PC-3 (cell line): Measurements from ENCODE around the gene GRB14.

Source experiments
- CTCF ChIP-seq: fragments of 300-600 bp; sonication (generic); conservative IDR thresholded peaks from 2 replicates; pipeline ENCODE4 v1.5.1; 2017; ENCODE audit warnings: antibody characterized with exemption, low read depth, mild to moderate bottlenecking, low read length
- EZH2 ChIP-seq: fragments of 300-600 bp; sonication (generic); IDR thresholded peaks from one replicate; pipeline ENCODE4 v1.6.1; 2017; ENCODE audit warnings: antibody characterized with exemption, mild to moderate bottlenecking, low read length; ENCODE audit not compliant: unreplicated experiment
- EZH2phosphoT487 ChIP-seq: fragments of 300-600 bp; sonication (generic); IDR thresholded peaks from 2 replicates; pipeline ENCODE4 v1.6.1; 2018; ENCODE audit warnings: mild to moderate bottlenecking, antibody characterized with exemption, low read length, borderline replicate concordance

- TF ChIP-seq CTCF = no peak
- no peak for TF ChIP-seq EZH2
- no peak for TF ChIP-seq EZH2phosphoT487
Measured at GRCh38 chr2:164593541-164593940, 27.7 kb downstream of the GRB14 start.
